ENCODE measurements around the gene IL1B.

The IL1B gene

DNA sequence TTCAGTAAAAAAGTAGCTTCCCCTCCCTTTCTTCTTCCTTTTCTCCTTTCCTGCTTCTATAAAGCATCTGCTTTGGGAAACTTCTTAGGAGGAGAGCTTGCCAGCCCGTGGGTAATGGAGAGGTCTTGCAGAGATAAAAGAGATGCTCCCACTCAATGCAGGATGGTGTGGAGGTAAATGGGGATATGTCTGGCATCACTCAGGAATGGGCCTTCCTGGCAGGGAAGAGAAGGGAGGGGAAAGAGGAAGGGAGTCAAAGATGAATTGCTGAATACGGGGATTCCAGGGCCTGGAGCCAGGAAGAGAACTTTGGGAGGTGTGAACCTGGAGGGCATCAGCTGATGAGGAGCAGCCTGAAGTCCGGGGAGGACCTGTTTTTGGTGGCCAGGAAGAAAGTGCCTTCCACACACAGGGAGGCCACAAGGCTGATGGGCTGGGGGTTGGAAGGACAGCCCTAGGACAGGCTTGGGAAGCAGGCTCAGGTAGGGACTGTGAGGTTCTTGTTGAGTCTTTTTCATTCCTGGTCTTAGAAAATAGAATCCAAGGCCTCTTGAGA, 25.2 kb downstream of the IL1B start:
- DNase-seq = no peak

DNA sequence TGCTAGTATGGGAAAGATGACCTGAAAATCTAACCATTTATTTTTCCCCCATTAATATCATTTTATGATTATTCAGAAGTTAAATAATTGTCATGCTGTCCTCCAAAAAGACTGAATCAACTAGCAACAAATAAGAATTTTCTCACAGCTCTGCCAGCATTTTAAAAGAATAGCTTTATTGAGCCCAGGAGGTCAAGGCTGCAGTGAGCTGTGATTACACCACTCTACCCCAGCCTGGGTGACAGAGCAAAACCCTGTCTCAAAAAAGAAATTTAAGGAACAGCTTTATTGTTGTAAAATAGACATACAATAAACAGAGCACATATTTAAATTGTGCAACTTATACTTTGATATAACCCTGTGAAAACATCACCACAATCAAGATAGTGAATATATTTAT, 27.5 kb downstream of the IL1B start:
- no peak for DNase-seq

DNA sequence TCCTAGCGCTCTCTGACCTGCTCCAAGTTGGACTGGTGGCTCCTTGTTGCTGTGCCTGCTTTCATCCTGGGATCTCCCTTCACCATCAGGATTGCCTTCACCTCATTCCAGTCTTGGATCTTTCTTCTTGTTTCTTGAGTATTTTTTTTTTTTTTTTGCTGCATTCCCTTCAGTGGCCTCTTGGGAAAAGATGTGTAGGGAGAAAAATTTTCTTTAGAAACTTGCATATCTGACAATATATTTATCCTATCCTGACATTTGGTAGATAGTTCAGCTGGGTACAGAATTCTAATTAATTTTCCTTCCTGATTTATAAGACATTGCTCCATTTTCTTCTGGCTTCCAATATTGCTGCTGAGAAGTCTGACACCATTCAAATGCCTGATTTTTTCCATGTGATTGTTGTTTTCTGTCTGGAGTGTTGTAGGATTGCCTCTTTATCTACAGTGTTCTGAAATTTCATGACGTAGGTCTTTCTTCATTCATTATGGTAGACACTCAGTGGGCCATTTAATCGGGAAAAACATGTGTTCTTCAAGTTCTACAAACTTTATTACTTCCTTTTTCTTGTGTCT, 29.3 kb downstream of the IL1B start:
- no peak for DNase-seq

DNA sequence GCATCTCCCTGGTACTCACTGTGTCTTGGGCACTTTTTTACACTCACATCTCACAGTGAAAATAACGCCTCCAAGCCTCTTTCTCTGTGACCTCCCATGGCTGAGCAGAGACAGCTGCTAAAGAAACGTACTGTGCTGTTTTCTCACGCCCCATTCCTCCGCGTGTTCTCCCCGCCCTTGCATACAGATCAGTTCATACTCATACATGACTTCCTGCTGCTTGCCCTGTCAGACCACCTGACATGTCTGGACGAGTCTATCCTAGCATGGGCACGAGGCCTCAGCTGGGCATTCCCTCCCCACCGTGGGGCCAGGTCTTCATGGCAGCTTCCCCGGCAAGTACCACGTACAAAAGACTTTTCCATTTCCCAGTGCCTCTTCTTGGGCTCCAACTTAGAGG, 31.0 kb downstream of the IL1B start:
- DNase-seq = no peak

DNA sequence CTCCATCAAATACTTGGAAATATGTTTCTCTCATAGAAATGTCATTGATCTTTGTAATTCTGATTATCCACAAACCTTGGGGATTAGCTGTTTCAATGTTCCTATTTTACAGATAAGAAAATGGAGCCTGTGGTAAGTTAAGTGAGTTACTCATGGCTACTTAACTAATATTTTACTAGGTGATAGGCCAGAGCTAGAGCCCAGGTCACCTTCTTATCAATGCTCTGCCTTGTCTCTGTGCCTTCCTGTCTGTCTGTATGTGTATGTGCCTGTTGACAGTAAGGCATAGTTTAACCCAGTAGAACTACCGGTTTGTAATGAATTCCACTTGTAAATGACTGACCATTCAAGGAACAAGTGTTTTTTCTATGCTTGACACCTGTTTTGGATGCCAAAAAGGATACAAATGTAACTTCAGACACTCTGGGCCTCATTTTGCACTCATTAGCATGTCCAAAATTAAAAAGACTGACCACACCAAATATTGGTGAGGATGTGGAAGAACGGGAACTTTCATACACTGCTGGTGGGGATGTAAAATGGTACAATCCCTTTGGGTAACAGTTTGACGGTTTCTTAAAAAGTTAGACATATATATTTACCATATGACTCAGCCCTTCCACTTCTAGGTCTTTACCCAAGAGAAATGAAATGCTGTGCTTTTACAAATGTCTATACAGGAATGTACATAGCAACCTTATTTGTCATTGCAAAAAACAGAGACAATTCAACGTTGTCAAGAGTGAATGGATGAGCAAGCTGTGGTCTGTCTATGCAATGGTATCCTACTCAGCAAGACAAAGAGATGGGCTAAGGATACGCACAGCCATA, 32.7 kb downstream of the IL1B start:
- DNase-seq = no peak

DNA sequence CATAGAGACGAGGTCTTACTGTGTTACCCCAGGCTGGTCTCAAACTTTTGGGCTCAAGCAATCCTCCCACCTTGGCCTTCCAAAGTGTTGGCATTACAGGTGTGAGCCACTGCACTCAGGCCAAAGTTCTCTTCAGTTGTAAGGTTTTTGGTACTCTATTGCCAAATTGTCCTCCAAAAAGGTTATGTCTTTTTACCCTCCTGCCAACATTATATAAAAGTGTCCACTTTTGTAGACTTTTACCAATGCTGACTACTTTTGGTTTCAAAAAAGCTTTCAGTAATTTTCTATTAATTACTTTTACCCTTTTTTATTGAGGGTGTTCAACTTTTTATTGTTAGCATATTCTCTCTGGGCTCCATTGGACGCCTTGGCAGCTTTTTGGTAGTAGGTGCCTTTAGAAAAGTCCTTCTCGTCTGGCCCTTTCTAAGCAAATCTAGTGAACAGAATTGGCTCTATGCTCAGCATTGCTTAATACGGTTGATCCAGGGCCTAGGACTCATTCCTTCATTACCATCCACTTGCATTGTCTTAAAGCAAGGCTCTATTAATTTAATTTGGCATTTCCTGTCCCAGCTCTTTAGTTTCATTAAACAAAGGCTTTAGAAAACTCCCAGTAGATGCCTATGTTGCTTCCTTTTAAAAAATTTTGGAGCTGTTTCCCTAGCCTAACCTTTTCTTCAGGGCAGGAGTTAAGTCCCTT, 35.5 kb downstream of the IL1B start:
- DNase-seq = no peak

DNA sequence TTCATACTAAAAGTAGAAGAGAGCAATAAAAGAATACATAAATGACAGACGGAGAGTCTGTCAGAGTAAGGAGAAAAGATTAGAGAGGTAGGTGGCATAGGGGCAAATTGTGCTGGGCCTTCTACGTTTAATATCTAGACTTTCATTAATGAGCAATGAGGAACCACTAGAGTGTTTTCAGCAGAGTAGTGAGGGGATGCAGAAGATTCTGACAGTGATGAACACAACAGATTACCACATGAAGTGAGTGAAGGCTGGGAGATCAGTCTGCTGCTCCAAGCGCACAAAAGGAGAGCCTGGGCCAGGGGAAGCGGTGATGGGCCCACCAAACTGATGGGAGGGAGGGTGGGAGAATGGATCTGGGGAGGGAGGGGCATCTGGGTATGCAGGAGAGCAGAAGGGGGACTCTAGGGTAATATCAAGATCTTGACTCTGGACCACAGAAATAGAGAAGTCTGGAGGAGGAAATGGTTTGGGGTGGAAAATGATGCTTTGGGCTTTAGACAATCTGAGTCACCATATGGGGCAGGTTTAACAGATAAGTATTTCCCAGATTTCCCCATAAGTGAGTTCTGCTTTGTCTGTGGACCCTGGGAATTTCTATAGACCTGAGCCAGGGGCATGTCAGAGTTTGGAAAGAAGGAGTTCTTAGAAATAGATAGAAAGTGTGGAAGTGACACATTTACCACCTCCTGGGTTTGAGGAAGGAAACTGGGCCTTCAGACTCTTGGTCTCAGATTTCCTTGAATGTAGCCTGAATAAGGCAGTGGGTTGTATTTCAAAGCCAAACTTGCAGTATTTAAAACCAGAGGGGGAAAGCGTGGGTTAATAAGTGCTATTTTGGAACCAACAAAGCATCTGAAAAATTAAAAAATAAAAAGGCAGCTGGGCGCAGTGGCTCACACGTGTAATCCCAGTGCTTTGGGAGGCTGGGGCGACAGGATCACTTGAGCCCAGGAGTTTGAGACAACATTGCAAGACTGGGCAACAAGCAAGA, 37.3 kb downstream of the IL1B start:
- DNase-seq = no peak

DNA sequence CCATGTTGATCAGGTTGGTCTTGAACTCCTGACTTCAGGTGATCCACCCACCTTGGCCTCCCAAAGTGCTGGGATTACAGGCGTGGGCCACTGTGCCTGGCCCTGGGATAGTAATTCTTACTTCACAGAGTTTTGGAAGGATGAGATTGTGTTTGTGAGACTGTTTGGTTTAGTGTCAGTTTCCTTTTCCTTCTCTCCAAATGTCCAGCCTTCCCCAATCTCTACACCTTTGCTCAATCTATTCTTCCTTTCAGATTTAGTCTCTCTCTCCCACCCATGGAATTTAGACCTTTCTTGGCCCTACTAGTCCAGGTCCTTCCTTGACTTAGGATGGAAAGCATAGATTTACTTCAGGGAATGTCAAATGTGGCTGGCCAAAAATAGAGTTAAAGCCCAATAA, 40.1 kb downstream of the IL1B start:
- no peak for DNase-seq

DNA sequence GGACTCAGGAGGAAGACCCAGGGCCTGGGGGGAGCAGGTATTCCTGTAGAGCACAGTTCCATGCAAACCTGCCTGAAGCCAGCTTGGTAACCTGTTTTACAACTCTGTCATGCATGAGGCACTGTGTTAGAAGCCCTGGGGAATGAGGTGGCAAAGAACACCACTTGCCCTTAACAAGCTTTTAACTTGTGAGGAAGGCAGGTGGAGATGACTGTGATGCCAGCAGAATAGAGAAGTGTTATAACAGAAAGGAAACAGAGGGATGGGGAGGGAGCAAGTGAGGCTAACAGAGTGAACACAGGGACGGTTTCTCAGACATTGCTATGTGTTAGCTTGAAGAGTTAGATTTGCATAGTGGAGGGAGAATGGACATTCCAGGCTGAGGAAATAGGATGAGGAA, 40.8 kb downstream of the IL1B start:
- DNase-seq = no peak

DNA sequence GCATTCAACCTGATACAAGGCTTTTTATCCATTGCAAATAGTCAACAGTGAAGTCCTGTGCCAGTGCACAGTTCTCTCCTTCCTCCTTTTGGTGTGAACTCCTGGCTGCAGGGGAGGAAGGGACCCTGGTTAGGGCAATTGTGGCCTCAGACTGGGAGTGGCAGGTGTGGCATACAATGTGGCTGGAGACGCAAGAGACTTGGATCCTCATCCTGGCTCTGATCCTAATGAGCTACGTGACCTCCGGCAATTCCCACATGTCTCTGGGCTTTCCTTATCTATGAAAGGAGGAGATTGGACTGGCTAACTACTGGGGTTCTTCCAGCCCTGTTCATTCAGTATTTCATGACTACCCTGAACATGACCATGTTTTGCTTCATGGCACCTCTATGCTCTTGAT, 41.7 kb downstream of the IL1B start:
- no peak for DNase-seq

DNA sequence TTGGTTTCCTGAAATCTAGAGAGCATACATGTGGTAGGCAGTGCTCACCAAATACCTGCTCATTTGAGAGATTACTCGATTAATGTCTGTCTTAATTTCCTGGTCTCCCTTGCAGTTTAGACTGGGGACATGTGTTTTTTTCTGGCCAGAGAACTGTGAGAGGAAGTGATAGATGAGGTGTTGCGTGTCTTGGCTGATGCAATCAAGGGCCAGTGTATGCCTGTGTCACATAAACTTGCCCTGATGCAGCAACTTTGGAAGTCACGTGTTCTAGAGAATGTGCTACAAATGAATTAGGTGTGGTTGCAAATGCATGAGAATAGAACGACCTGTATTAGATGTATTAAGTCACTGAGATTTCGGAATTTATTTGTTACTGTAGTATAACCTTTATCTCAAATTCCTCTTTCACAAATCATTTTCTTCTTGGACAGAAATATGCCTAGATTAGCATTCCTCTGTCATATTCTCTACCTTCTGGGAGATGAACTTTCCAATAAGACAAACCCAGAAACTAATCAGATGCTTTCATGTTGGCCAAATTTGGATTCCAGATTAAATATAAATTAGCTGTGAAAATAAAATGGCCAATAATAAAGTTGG, 42.3 kb downstream of the IL1B start:
- peak in 4 of 51 donors; percentile 3 to 15 (median 6) for DNase-seq

DNA sequence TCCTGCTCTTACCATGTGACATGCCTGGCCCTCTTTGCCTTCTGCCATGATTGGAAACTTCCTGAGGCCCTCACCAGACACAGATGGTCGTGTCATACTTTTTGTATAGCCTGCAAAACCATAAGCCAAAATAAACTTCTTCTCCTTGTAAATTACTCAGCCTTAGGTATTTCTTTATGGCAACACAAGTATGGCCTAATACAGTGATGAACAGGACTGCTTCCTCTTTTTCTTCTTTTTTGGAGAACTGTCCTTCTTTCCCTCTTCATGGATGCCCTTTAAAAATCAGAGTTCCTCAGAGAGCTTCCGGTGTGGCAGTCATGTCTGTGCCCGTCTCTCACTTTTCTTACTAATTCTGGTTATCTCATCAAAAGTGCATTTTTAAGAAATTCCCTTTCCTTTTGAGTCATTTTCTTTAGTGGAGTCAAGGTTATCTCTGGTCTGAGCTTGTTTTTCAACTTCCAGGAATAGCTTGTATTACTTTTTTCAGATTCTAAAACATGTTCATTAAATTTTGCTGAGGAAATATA, 43.1 kb downstream of the IL1B start:
- DNase-seq = no peak

DNA sequence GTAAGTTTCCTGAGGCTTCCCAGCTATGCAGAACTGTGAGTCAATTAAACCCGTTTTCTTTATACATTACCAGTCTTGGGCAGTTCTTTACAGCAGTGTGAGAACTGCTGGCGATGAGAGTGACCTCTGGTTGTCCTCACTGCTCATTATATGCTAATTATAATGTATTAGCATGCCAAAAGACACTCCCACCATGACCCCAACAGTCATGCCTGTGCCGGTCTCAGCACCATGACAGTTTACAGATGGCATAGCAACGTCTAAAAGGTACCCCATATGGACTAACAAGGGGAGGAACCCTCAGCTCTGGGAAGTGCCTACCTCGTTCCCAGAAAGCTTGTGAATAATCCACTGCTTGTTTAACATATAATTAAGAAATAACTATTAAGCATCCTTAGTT, 44.2 kb downstream of the IL1B start:
- no peak for DNase-seq

DNA sequence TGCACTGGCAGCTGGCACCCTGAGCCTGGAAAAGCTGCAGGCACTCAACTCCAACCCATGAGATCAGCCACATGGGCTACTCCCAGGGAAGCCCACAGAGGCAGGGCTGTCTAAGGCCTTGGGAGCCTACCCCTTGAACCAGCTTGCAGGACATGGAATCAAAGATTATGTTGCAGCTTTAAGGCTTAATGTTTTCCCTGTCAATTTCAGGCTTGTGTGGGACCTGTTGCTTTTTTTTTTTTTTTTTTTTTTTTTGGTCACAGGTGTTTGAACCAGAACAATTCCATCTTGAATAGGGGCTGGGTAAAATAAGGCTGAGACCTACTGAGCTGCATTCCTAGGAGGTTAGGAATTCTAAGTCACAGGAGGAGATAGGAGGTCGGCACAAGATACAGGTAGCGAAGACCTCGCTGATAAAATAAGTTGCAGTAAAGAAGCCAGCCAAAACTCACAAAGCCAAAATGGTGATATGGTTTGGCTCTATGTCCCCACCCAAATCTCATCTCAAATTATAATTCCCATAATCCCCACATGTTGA, 44.8 kb downstream of the IL1B start:
- DNase-seq = no peak

DNA sequence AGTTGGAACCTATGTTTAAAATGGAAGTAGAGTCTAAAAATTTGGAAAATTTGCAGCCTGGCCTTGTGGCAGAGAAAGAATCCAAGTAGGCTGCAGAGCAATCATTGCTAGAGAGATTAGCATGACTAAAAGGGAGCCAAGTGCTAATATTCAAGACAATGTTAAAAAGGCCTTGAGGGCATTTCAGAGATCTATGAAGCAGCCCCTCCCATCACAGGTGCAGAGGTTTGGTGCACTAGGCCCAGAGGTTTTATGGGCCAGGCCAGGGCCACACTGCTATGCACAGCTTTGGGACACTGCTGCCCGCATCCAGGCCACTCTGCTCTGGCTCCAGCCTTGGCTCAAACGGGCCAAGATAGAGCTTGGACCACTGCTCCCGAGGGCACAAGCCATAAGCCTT, 45.6 kb downstream of the IL1B start:
- no peak for DNase-seq

DNA sequence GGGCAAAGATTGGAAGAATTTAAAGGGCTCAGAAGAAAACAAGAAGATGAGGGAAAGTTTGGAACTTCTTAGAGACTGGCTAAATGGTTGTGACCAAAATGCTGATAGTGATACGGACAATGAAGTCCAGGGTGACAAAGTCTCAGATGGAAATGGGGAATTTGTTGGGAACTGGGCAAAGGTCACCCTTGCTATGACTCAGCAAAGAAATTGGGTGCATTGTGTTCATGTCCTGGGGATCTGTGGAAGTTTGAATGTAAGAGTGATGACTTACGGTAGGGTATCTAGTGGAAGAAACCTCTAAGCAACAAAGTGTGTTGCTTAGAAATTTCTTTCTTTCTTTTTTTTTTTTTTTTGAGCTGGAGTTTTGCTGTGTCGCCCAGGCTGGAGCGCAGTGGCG, 46.3 kb downstream of the IL1B start:
- DNase-seq = no peak

DNA sequence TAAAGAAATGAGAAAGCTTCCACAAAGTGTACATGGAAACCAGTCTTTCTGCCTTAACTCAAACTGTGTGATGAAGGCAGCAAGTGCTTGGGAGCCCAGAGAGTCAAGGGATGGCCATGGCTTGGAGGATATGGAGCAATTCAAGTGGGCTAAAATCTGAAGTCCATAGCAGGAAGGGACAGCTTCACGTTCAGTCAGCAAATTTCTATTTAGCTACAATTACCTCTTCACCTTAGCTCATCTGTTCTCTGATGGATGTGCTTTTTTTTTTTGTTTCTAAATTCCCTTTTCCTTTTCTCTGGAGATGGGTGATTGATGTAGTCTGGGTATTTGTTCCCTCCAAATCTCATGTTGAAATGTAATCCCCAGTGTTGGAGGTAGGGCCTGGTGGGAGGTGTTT, 47.4 kb downstream of the IL1B start:
- DNase-seq = no peak

DNA sequence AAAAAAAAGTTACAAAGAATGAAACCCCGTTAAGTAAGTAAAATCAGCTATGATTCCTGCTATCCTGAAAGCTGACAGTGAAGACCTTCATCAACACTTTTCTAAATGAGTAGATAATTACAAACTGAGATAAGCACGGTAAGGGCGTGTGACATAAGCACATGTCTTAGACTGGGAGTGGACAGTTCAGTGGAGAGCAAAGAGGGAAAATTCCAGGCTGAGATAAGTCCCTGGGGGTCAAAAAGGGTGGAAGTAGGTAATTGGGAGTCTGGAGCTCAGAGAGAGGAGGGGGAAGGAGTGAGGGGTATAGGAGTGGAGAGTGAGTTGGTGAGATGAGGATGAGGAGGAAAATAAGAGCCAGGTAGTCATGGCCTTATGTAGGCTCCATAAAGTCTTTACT, 47.9 kb downstream of the IL1B start:
- no peak for DNase-seq

DNA sequence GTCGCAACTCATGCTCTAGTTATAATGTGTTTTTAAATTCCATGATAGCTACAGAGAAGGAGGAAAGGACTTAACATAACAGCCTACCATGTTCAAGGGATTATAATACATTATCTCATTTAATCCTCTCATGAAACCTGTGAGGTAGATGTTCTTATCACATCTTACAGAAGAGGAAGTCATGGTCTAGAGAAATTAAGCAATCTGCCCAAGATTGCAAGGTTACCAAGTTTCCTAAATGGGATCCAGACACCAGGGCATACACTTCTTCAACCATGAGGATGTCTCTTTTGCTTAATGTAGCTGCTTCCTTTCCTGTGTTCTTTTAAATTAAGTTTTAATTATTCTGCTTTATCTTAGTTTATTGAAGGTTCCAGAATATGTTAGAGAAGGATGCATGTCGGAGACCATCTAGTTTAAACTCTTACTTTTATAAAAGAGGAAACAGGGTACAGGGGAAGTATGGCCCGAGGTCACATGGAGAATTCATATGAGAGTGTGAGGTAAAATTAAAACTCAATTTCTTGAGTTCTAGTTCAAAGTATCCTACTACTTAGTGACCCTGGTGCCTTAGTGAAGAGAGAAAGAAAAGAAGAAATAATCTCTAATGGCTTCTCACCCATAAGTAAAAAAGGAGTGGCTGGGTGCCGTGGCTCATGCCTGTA, 48.7 kb downstream of the IL1B start:
- DNase-seq = no peak

DNA sequence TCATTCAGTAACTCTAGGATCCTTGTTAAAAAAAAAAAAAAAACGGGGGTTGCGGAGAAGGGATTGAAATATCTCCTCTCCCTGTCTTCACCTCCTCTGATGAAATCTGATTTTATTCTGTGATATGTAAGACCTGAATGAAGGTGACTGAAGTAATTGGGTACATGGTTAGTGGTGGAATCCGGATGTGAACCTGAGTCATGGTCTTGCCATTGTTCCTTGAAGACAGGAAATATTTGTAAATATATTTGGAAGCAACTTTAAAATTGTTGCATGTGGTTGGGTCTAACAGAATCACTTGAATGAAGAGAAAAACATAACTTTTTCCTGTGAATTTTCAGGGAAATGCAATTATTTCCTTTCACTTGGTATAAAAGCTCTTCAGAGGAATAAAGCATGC, 49.3 kb downstream of the IL1B start:
- DNase-seq = no peak

All from hypothalamus (tissue), 51 donors.